Right atrium auricular region (tissue), 2 donors: ENCODE results near the gene MPRIP. TPM values are rescaled to one million over a fixed set of nuclear protein-coding genes. Genes with fewer than 3 reads are reported as not detected.

ENCODE experiments used
- DNase-seq: peaks from one replicate; pipeline ENCODE4 v3.0.0-alpha.2; 2019; ENCODE audit warnings: low spot score
- H3K27ac ChIP-seq, 2 donors: fragments of 200-600 bp; sonication (generic); 1 replicate in 1 of 2; 2 replicates in 1 of 2; pipeline ENCODE4 v1.5.1; 2016 to 2019
- H3K27me3 ChIP-seq, 2 donors: fragments of 200-600 bp; sonication (generic); one replicate each; pipeline versions ENCODE4 v1.5.1 to v1.6.0; 2017 to 2019
- H3K36me3 ChIP-seq: fragments of 200-600 bp; sonication (generic); one replicate; pipeline ENCODE4 v1.5.1; 2016
- H3K4me1 ChIP-seq, 2 donors: fragments of 200-600 bp; sonication (generic); one replicate each; pipeline versions ENCODE4 v1.5.1 to v1.6.0; 2017 to 2019
- H3K4me3 ChIP-seq, 2 donors: fragments of 200-600 bp; sonication (generic); 1 replicate in 1 of 2; 2 replicates in 1 of 2; pipeline ENCODE4 v1.5.1; 2017 to 2019; ENCODE audit warnings: mild to moderate bottlenecking in 1 of 2, moderate library complexity in 1 of 2
- H3K9me3 ChIP-seq, 2 donors: fragments of 200-600 bp; sonication (generic); one replicate each; pipeline ENCODE4 v1.5.1; 2019
- total RNA-seq, 2 donors: library from RNA; depleted of rRNA; stranded (reverse); fragments of >200 nt; gene quantifications; one replicate each; pipeline ENCODE4 v1.1.0, GENCODE V29; 2016
- TF ChIP-seq, protein P1 (sequence below), 2 donors: fragments of 200-600 bp; sonication (generic); IDR thresholded peaks; one replicate each; pipeline ENCODE4 v1.5.1; 2019; ENCODE audit warnings: antibody characterized with exemption in 2 of 2

Gene MPRIP
- total RNA-seq, 2 donors from 2014 or later = 102 to 145 TPM

DNA sequence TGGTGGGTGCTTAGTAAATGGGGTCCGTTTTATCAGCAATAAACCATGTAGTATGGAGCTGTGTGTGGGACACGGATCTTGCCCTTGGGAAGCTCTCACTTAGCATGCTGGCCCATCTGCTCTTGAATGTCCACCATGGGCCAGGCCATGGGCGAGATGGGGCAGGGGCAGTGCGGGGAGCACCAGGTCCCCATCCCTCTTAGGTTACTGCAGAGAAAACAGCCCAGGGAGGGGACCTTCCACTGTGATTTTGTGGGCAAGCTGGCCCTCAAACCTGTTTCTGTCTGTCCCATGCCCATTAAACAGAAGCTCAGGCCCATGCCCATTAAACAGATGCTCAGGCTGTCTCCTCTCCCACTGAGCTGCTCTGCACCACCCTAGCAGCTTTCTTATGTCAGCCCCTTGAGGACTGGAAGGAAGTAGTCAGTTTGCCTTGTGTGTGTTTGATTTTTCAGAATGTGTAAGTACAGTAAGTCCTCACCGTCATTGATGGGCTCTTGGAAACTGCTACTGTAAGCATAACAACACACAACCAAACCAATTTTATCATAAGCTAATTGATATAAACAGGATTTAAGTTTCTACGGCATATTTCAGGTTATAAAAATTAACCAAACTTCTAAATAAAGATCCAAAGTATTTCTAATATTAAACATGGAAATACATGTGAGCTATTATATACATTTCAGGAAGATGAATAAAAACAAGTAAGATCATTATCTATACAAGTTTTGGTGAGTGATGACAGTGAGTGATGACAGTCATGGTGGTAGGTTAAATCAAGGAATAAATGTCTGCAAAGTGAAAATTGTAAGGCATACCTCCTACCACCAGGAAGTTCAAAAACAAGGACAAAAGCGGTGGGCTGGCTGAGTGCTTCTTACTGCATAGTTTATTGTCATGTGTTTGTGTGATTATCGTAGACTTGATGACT, 11.5 kb downstream of the MPRIP start:
- Histone ChIP-seq H3K4me1 (peaks cover 0 to 90% of the 10 kb centered on the region in 2 donors), H3K27ac (peak overlapping the region in 1 of 2 donors; percentile 59), H3K27me3 (no peaks in the 10 kb centered on the region), H3K4me3 (no peak overlapping the region), H3K36me3 (peaks cover 2% of the 10 kb centered on the region), H3K9me3 (no peaks in the 10 kb centered on the region)
- TF ChIP-seq, protein P1, sequence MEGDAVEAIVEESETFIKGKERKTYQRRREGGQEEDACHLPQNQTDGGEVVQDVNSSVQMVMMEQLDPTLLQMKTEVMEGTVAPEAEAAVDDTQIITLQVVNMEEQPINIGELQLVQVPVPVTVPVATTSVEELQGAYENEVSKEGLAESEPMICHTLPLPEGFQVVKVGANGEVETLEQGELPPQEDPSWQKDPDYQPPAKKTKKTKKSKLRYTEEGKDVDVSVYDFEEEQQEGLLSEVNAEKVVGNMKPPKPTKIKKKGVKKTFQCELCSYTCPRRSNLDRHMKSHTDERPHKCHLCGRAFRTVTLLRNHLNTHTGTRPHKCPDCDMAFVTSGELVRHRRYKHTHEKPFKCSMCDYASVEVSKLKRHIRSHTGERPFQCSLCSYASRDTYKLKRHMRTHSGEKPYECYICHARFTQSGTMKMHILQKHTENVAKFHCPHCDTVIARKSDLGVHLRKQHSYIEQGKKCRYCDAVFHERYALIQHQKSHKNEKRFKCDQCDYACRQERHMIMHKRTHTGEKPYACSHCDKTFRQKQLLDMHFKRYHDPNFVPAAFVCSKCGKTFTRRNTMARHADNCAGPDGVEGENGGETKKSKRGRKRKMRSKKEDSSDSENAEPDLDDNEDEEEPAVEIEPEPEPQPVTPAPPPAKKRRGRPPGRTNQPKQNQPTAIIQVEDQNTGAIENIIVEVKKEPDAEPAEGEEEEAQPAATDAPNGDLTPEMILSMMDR (IDR thresholded peaks at IDR 0.05) = no peak
- no peak for DNase-seq

DNA sequence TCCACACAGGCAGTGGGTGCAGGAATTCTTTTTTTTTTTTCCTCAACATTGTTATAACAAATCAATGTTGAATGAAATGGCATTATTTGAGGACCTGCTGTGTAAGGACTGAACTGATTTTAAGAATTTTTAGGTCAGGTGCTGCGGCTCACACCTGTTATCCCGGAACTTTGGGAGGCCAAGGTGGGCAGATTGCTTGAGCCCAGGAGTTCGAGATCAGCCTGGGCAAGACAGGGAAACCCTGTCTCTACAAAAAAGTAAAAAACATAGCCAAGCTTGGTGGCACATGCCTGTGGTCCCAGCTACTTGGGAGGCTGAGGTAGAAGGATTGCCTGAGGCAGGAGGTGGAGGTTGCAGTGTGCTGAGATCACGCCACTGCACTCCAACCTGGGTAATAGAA, 12.4 kb downstream of the MPRIP start:
- Histone ChIP-seq H3K4me1 (peaks cover 0 to 89% of the 10 kb centered on the region in 2 donors), H3K27me3 (no peaks in the 10 kb centered on the region), H3K27ac (peak overlapping the region; percentile 6 to 72), H3K9me3 (no peaks in the 10 kb centered on the region), H3K36me3 (peaks cover 8% of the 10 kb centered on the region), H3K4me3 (no peak overlapping the region)
- TF ChIP-seq, protein P1 (IDR thresholded peaks at IDR 0.05) = no peak
- no peak for DNase-seq

DNA sequence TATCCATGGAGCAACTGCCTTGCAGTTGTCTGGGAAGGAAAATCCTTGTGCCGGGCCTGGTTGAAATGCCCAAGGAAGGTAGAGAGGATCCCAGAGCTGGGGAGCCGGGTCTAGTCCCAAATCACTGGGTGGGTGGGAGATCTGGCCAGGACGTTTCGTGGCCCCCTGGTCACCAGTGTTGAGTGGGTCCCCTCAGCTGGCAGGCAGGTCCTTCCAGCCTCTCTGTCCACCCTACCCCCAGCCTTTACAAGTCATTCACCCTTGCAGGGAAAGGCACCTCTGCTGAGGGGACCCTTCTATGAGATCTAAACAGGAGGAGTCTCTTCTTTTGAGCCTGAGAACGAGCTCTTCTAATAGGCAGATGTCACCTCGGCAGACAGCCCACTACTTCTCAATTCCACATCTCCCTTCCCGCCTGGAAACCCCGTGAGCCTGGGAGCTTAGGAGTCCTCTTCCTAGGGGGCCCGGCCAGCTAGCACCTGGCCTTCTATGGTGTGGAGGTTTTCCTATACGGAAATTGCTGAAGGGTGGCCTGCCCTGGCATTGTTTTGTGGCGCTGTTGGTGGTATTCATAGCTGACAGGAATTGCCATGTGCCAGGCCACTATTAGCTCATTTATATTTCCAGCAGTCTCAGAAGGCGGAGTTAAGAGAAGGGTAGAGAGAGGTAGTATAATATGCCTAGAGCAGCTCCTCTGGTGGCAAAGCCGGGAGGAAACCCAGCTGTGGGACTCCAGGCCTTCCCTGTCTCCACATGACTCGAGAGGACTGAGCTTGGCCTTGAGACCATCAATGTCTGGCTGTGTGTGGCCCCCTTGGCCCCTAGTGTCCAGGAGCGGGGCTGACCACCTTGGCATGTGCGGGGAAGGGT, 13.3 kb downstream of the MPRIP start:
- H3K9me3 ChIP-seq = no peaks in the 10 kb centered on the region
- TF ChIP-seq, protein P1 (IDR thresholded peaks at IDR 0.05) = peak in 1 of 2 donors; percentile 13
- H3K4me3 ChIP-seq = no peak overlapping the region
- H3K4me1 ChIP-seq = peaks cover 0 to 92% of the 10 kb centered on the region in 2 donors
- peaks cover 8% of the 10 kb centered on the region for H3K36me3 ChIP-seq
- peak overlapping the region; percentile 46 to 72 for H3K27ac ChIP-seq
- no peak for DNase-seq
- no peaks in the 10 kb centered on the region for H3K27me3 ChIP-seq

DNA sequence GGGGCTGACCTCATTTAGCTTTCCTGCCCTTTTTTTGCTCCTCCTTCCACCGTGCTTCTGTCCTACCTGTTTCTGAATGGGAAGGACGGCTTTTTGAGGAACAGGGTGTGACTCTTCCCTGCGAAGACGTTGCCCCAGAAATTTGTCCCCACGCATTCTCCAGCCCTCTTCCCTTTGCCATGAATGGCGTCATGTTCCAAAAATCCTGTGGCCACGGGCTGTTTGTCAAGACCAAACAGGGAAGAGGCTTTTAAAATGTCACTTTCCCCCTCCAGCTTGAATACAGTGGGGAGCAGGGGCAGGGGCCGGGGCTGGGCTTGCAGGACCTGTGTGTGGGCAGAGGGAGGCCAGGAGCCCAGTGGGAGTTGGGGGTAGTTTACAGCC, 13.9 kb downstream of the MPRIP start:
- TF ChIP-seq, protein P1 (IDR thresholded peaks at IDR 0.05) = no peak
- H3K4me3 ChIP-seq = no peak overlapping the region
- no peak for DNase-seq
- H3K27me3 ChIP-seq = no peaks in the 10 kb centered on the region
- peaks cover 8% of the 10 kb centered on the region for H3K36me3 ChIP-seq
- H3K27ac ChIP-seq = peak overlapping the region; percentile 46 to 72
- peaks cover 0 to 92% of the 10 kb centered on the region in 2 donors for H3K4me1 ChIP-seq
- no peaks in the 10 kb centered on the region for H3K9me3 ChIP-seq

DNA sequence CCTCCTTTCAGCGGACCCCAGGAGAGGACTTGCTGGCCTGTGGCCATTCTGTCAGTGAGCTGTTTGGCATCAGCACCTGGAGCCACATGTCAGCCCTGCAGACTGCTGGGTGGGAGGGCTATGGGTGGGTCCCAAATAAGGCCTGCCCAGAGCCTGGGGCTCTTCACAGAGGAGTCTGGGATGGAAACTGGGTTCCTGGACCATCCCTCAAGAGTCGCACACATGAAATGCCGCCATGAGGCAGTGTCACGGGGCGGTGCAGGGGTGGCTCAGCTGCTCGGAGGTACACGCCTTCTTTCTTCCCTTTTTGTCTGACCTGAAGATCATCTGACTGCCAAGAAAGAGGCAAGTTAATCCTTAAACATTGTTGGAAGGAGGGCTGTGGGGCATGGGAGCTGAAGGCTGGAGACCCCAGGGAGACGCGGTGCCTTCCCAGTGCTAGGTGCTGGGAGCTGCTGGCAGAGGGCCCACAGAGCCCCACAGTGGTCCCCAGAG, 14.8 kb downstream of the MPRIP start:
- H3K27ac ChIP-seq = peak overlapping the region; percentile 46 to 72
- peaks cover 8% of the 10 kb centered on the region for H3K36me3 ChIP-seq
- TF ChIP-seq, protein P1 (IDR thresholded peaks at IDR 0.05) = no peak
- no peak for DNase-seq
- no peak overlapping the region for H3K4me3 ChIP-seq
- peaks cover 0 to 92% of the 10 kb centered on the region in 2 donors for H3K4me1 ChIP-seq
- H3K27me3 ChIP-seq = no peaks in the 10 kb centered on the region
- H3K9me3 ChIP-seq = no peaks in the 10 kb centered on the region
